IMR-90 (cell line): ENCODE measurements around the gene PCDHGB7. TPM values are rescaled to one million over a fixed set of nuclear protein-coding genes. Genes with fewer than 3 reads are reported as not detected.
A peak's percentile ranks its signal among the peaks of the same experiment; 100 is the strongest.

Experiments used
- ATAC-seq: fragments of 200-7000 bp; cut with Tn5 transposase; 2 replicates; pipeline ENCODE4 v1.9.1; 2020; ENCODE audit warnings: low read depth, mild to moderate bottlenecking, moderate library complexity
- BruUV-seq: library from RNA; stranded (reverse); fragments of 400-500 nt; replicated peaks from 2 replicates; lab custom pipeline; 2021; lab: Mats Ljungman, UMichigan
- CTCF ChIA-PET: fragments of 300-600 bp; formaldehyde crosslinking; extraction: SDS; loops from one replicate; lab custom pipeline; 2021; ENCODE audit warnings: antibody characterized with exemption; lab: Yijun Ruan, JAX
- POLR2A ChIA-PET: fragments of 300-600 bp; sonication (Branson Sonifier 250); formaldehyde crosslinking; loops from one replicate; lab custom pipeline; 2022; ENCODE audit warnings: antibody characterized with exemption; ENCODE audit not compliant: unreplicated experiment; lab: Charles Lee
- DNase-seq: peaks from one replicate; pipeline ENCODE4 v3.0.0; 2013
- H2AFZ ChIP-seq: replicated peaks from 2 replicates; pipeline ENCODE3; 2013; ENCODE audit warnings: low read length, mild to moderate bottlenecking; ENCODE audit not compliant: poor library complexity
- H2AK5ac ChIP-seq: 2 replicates; pipeline ENCODE4 v1.6.1; 2013; ENCODE audit warnings: low read depth, low read length, inconsistent platforms
- H2AK9ac ChIP-seq: replicated peaks from 2 replicates; pipeline ENCODE3; 2013; ENCODE audit warnings: mild to moderate bottlenecking, low read depth, low read length, moderate library complexity; ENCODE audit not compliant: poor library complexity
- H2BK120ac ChIP-seq: 2 replicates; pipeline ENCODE4 v1.6.1; 2013; ENCODE audit warnings: low read depth, low read length, inconsistent platforms
- H2BK15ac ChIP-seq: 3 replicates; pipeline ENCODE4 v1.6.1; 2013; ENCODE audit warnings: low read depth, low read length, inconsistent platforms
- H2BK20ac ChIP-seq: 2 replicates; pipeline ENCODE4 v1.6.1; 2013; ENCODE audit warnings: low read depth, mild to moderate bottlenecking, inconsistent platforms, low read length, moderate library complexity
- H2BK5ac ChIP-seq: 2 replicates; pipeline ENCODE4 v1.6.1; 2013; ENCODE audit warnings: mild to moderate bottlenecking, low read depth, low read length, inconsistent platforms; ENCODE audit not compliant: poor library complexity, severe bottlenecking
- H3K14ac ChIP-seq: replicated peaks from 2 replicates; pipeline ENCODE4 v1.6.1; 2013; ENCODE audit warnings: low read depth, low read length, inconsistent platforms
- H3K18ac ChIP-seq: 2 replicates; pipeline ENCODE4 v1.6.1; 2013; ENCODE audit warnings: low read depth, low read length, control low read depth
- H3K23ac ChIP-seq: 2 replicates; pipeline ENCODE4 v1.6.1; 2013; ENCODE audit warnings: low read depth, low read length, inconsistent platforms
- H3K27ac ChIP-seq: 2 replicates; pipeline ENCODE4 v1.5.1; 2013; ENCODE audit warnings: mild to moderate bottlenecking, control low read depth, low read length; ENCODE audit not compliant: insufficient read depth
- H3K27me3 ChIP-seq: 2 replicates; pipeline ENCODE4 v1.6.1; 2013; ENCODE audit warnings: low read length; ENCODE audit not compliant: control insufficient read depth, insufficient read depth
- H3K36me3 ChIP-seq: 2 replicates; pipeline ENCODE4 v1.6.1; 2013; ENCODE audit warnings: low read length, mixed read lengths; ENCODE audit not compliant: control insufficient read depth, insufficient read depth
- H3K4ac ChIP-seq: 2 replicates; pipeline ENCODE4 v1.6.1; 2013; ENCODE audit warnings: low read depth, low read length, inconsistent platforms
- H3K4me1 ChIP-seq: 2 replicates; pipeline ENCODE4 v1.6.1; 2013; ENCODE audit warnings: low read length, mixed read lengths; ENCODE audit not compliant: control insufficient read depth, insufficient read depth
- H3K4me2 ChIP-seq: 2 replicates; pipeline ENCODE4 v1.6.1; 2013; ENCODE audit warnings: low read depth, mild to moderate bottlenecking, control low read depth, low read length, moderate library complexity
- H3K4me3 ChIP-seq: 2 replicates; pipeline ENCODE4 v1.5.1; 2013; ENCODE audit warnings: low read depth, mild to moderate bottlenecking, control low read depth, low read length, moderate library complexity; ENCODE audit not compliant: insufficient read depth
- H3K56ac ChIP-seq: 2 replicates; pipeline ENCODE4 v1.6.1; 2013; ENCODE audit warnings: low read length, inconsistent platforms; ENCODE audit not compliant: insufficient read depth; ENCODE audit errors: extremely low read depth
- H3K79me1 ChIP-seq, 2 experiments: 2 replicates each; pipeline ENCODE4 v1.6.1; 2013; ENCODE audit warnings: low read length in 2 of 2, inconsistent platforms in 1 of 2, low read depth in 1 of 2
- H3K9ac ChIP-seq: 2 replicates; pipeline ENCODE4 v1.6.1; 2013; ENCODE audit warnings: low read depth, low read length, control low read depth
- H3K9me1 ChIP-seq: 2 replicates; pipeline ENCODE4 v1.6.1; 2013; ENCODE audit warnings: low read length, inconsistent platforms; ENCODE audit not compliant: insufficient read depth
- H3K9me3 ChIP-seq: 2 replicates; pipeline ENCODE4 v1.6.1; 2013; ENCODE audit warnings: low read length; ENCODE audit not compliant: control insufficient read depth, insufficient read depth
- H4K20me1 ChIP-seq: 2 replicates; pipeline ENCODE4 v1.6.1; 2013; ENCODE audit warnings: low read length, inconsistent platforms; ENCODE audit not compliant: insufficient read depth
- H4K5ac ChIP-seq: 2 replicates; pipeline ENCODE4 v1.6.1; 2013; ENCODE audit warnings: mild to moderate bottlenecking, low read depth, low read length, control low read depth
- H4K8ac ChIP-seq, 2 experiments: 2 replicates each; pipeline ENCODE4 v1.6.1; 2013; ENCODE audit warnings: low read depth in 2 of 2, low read length in 2 of 2, control low read depth in 1 of 2, inconsistent platforms in 1 of 2
- H4K91ac ChIP-seq: 2 replicates; pipeline ENCODE4 v1.6.1; 2013; ENCODE audit warnings: low read depth, low read length, inconsistent platforms; ENCODE audit not compliant: insufficient read depth
- BHLHE40 ChIP-seq: fragments of 150-350 bp; IDR thresholded peaks from 2 replicates; pipeline ENCODE4 v1.6.1; 2016; ENCODE audit warnings: mild to moderate bottlenecking, low read depth, low read length
- CEBPB ChIP-seq: IDR thresholded peaks from 2 replicates; pipeline ENCODE4 v1.6.1; 2012; ENCODE audit warnings: low read depth, low read length, improper control_type of control experiment
- CTCF ChIP-seq: conservative IDR thresholded peaks from 2 replicates; pipeline ENCODE4 v1.5.1; 2012; ENCODE audit warnings: mild to moderate bottlenecking, low read depth, low read length, improper control_type of control experiment
- MAFK ChIP-seq: IDR thresholded peaks from 2 replicates; pipeline ENCODE4 v1.6.1; 2012; ENCODE audit warnings: low read depth, low read length, improper control_type of control experiment
- MAZ ChIP-seq: IDR thresholded peaks from 2 replicates; pipeline ENCODE4 v1.6.1; 2012; ENCODE audit warnings: low read depth, mild to moderate bottlenecking, low read length, improper control_type of control experiment, moderate library complexity, borderline replicate concordance
- MXI1 ChIP-seq: IDR thresholded peaks from 2 replicates; pipeline ENCODE4 v1.6.1; 2012; ENCODE audit warnings: low read depth, mild to moderate bottlenecking, low read length, moderate library complexity, borderline replicate concordance
- POLR2A ChIP-seq: IDR thresholded peaks from 2 replicates; pipeline ENCODE4 v1.6.1; 2012; ENCODE audit warnings: mild to moderate bottlenecking, low read depth, low read length
- RAD21 ChIP-seq: IDR thresholded peaks from 2 replicates; pipeline ENCODE4 v1.6.1; 2012; ENCODE audit warnings: low read length, improper control_type of control experiment
- SMC3 ChIP-seq: fragments of 150-350 bp; IDR thresholded peaks from 2 replicates; pipeline ENCODE4 v1.6.1; 2016; ENCODE audit warnings: low read depth, mild to moderate bottlenecking, antibody characterized with exemption, low read length, moderate library complexity
- USF2 ChIP-seq: fragments of 150-350 bp; IDR thresholded peaks from 2 replicates; pipeline ENCODE4 v1.6.1; 2017; ENCODE audit warnings: mild to moderate bottlenecking, antibody characterized with exemption, low read length, low read depth
- WGBS, 2 experiments: methylation state at CpG; one replicate each; pipeline versions ENCODE4 v1.1.5 to v1.1.7; 2013; ENCODE audit warnings: missing lambda C conversion rate in 2 of 2; ENCODE audit not compliant: insufficient read length in 1 of 2; ENCODE audit errors: extremely low coverage in 2 of 2; 5-methylcytosine and 5-hydroxymethylcytosine counted together
- dilution Hi-C: fragments of 300-500 bp; cut with HindIII; formaldehyde crosslinking; loops from one replicate; pipeline ENCODE4 v1.14.3; 2018; ENCODE audit warnings: low sequenced_read_pairs; ENCODE audit not compliant: unreplicated experiment
- in situ Hi-C: fragments of 300-500 bp; cut with MboI; formaldehyde crosslinking; loops from 3 replicates; pipeline ENCODE4 v1.14.3; 2019; ENCODE audit warnings: low sequenced_read_pairs, inconsistent platforms, mixed read lengths
- intact Hi-C: fragments of 100-400 bp; cut with micrococcal nuclease; formaldehyde crosslinking; loops from 2 replicates; pipeline ENCODE4 v1.10.0; 2022
- polyA plus RNA-seq, 3 experiments: library from polyadenylated mRNA; depleted of rRNA; stranded (reverse); fragments of >200 nt; gene quantifications; 2 replicates each; pipeline ENCODE4 v1.2.3, GENCODE V29; 2012; ENCODE audit warnings: low replicate concordance in 1 of 3
- total RNA-seq: library from RNA; depleted of rRNA; stranded (reverse); fragments of >200 nt; gene quantifications from 2 replicates; pipeline ENCODE4 v1.2.3, GENCODE V29; 2012

The PCDHGB7 gene
- total and polyA plus RNA-seq, 2 of the 4 experiments (the other 2 are of a cell fraction) = 6.3 to 8.1 TPM

- Histone ChIP-seq H3K27ac (no peak within 1 kb of the TSS), H2AFZ (peak within 1 kb of the TSS; percentile 67), H3K18ac (no peak within 1 kb of the TSS), H3K79me1 (peaks cover 7% of the 10 kb centered on the region in 2 experiments; a peak in 3 of 4 replicates), H2BK15ac (no peak within 1 kb of the TSS), H4K20me1 (no peaks in the 10 kb centered on the region), H3K4ac (no peak within 1 kb of the TSS), H3K4me3 (no peak within 1 kb of the TSS; the same call in 1 of the 2 replicates), H2AK9ac (peak within 1 kb of the TSS; percentile 28), H3K9me3 (peaks cover 51% of the 10 kb centered on the region), H3K27me3 (no peaks in the 10 kb centered on the region), H4K91ac (no peak within 1 kb of the TSS), H3K4me2 (no peak within 1 kb of the TSS; the same call in 1 of the 2 replicates), H2AK5ac (no peak within 1 kb of the TSS), H3K14ac (no peak within 1 kb of the TSS), H3K9me1 (no peaks in the 10 kb centered on the region), H3K23ac (no peak within 1 kb of the TSS), H2BK120ac (no peak within 1 kb of the TSS), H4K8ac (no peak within 1 kb of the TSS), H4K5ac (no peak within 1 kb of the TSS), H3K56ac (no peak within 1 kb of the TSS), H3K36me3 (peaks cover 24% of the 10 kb centered on the region), H2BK5ac (no peak within 1 kb of the TSS), H2BK20ac (no peak within 1 kb of the TSS), H3K4me1 (peaks cover 1% of the 10 kb centered on the region; the same call in 1 of the 2 replicates), H3K9ac (no peak within 1 kb of the TSS)
- in situ Hi-C loops = no loop called here
- ChIA-PET POLR2A (no interaction called here), CTCF (no interaction called here)
- DNase-seq (peak; percentile 49), ATAC-seq (no peak)
- TF ChIP-seq CEBPB (no peak), BHLHE40 (no peak), RAD21 (peak; percentile 30; the same call in 1 of the 2 replicates), MAFK (no peak), USF2 (no peak), MAZ (no peak), SMC3 (no peak), MXI1 (no peak), CTCF (peak; percentile 40), POLR2A (no peak)
- dilution Hi-C loops = no loop called here
- WGBS, 2 experiments = 33% methylated on average over 9 of the region's 38 CpGs; no CpG with 5 or more reads in 1 of the 2 experiments
- no TSS peak for BruUV-seq
- intact Hi-C loops = no loop called here
Observed at GRCh38 chr5:141392429-141393198, 24.9 kb upstream of the PCDHGB7 start, which contains the start of gene PCDHGA8. Gene PCDHGA8, plus strand, starts transcription at chr5:141392633. Its CDS starts 181 bp downstream, at chr5:141392814.
